GM21447 (cell line): ENCODE measurements around the gene KCNQ1OT1.
A peak's percentile ranks its signal among the peaks of the same experiment; 100 is the strongest.

Experiments
- ATAC-seq: cut with Tn5 transposase; IDR thresholded peaks from one replicate; pipeline ENCODE4 v1.9.1; 2021; ENCODE audit not compliant: unreplicated experiment

KCNQ1OT1 gene

DNA sequence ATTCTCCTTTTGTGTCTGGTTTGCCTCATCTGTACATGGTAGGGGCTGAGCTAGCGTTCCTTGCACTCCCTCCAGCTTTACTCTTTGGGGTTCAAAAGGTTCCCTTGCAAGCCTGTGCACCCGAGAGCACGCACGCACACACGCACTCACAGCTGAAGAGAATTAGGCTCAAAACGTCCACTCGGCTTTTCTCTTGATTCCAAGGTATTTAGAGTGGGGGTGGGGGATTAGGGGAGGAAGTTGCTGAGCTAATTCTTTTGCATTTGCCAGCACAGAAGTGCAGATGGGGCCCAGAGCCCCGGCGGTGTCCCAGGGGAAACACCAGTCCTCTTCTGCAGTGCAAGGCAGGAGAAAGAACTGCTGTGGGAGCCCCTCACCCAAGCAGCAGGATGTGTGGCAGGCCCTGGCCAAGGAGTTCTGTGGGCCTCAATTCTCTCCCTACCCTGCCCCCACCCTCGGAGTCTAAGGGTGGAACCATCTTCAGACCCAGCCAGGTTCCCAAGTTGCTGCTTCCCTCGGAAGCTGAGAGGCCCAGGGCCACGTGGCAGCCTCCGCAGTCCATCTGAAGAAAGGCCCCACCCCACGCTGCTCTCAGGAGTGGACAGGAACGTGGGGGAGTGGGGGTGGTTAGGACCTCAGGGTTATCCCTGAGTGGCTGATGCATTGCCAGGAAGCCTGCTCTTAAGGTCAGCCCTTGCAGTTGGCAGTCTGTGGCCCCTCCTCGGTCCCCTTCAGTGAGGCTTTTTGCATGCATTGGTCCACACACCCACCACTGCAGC lies 3.8 kb upstream of the KCNQ1OT1 start:
- ATAC-seq: no peak

DNA sequence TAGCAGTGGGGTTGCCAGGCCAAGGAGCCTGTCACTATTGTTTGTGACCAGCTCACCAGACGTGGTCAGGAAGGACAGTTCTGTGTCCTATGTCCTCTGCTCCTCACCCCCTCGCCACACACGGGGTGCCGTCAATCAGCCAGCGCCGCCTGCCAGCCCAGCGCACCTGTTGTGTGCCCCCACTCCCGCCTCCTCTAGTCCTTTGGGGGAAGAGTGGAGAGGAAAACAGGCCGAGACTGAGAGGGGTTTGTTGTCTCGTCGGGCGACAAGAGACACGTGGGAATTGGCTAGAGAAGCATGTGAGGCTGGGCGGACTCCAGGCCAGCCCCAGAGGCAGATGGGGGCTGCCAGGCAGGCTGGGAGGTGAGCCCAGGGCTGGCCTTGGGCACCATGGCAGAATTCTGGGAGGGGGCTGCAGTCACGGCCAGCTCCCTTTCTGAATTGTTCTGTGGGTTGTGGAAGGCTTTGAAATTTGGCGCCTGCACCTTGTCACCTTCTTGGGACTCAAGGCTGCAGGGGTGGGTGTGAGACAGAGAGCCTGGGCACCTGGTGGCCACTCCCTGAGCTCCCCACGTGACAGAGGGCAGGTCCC lies 3.1 kb upstream of the KCNQ1OT1 start:
- ATAC-seq: no peak

DNA sequence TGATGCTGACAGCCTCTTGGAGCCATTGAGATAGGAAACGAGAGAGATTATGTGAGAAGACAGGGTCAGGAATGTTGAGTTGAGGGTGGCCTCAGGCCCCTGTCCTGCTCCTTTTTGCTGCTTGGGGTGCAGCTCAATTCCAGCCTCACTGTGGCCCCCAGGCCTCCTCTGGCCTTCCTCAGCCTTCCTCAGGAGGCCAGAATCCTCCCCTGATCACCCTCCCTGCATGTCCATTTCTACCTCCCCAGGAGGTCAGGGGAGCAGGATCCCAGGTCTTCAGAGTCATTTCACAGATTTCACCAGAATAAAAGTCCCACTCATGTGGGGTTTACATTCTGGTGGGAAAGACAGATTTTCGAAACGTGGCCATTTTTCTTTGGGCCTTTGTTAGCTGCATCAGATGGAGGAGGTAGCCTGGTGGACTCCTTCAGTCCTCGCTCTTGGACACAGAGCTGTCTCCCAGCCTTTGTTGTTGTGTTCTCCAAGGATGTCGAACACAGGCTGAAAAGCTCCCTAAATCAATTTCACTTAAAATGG lies 2.2 kb upstream of the KCNQ1OT1 start:
- ATAC-seq: no peak

DNA sequence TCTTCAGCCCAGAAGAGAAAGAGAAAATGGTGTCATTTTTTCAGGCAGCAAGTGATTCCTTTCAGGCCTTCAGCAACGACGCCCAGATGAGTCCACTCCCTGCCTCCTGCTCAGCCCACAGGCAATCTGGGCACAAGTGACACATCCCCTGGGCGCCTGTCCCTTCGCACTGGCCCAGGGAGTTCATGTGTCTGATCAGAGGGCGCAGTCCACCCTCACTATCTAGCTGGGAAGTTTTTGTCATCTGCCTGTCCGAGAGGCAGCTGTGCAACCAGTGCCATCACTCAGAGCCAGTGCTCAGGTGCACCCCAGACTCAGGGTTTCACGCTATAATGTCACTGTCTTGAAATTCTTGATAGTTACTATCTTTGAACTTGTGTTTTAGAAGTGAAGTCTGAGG lies 1.4 kb upstream of the KCNQ1OT1 start:
- no peak for ATAC-seq

DNA sequence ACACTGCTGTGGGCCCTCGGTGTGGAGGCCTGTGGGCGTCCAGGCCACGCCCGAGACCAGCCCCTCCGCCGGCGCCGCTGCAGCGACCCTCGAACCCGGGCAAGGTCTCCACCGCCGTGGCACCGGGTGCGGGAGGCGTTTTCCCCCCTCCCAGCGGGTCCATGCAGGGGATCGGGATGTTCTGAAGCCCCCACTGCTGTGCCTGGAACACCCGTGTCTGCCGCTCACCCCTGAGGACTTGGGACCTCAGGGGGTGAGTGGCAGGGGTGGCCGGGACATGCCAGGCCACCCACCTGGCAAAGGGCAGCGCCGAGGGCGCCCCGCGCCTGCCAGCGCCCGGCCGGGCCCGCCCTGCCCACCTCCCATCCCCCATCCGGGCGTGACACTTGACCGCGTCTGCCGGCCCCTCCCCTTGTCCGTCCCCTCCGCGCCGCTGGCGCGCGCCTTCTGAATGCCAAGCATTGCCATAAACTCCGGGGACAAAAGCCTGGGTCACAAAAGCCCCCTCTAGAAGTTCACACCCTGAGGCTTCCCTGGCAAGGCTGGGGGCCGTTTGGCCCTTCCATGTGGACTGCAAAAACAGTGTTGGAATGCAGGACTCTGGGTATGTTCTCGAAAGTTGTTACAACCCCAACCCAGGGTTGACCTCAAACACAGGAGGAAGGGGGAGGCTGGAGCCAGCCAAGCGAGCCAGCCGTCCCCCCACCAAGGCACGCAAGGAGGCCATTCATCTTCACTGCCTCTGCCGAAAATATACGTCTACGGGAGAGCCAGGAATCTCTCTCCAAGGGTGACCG lies 819 bp upstream of the KCNQ1OT1 start:
- ATAC-seq: peak; percentile 35

DNA sequence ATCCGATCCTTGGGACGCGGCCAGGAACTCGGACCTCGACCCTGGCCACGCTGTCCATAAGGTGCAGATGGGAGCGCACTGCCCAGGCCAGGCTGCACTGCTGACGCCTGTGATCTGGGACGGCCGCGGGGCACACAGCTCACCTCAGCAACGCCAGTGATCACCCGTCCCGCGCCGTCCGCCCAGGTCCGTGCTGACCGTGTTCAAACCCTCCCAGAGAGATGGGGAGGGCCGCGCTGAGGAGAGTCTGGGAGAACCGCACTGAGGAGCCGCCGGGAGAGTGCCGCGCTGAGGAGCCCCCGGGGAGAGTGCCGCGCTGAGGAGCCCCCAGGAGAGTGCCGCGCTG lies 636 bp downstream of the KCNQ1OT1 start:
- ATAC-seq: peak; percentile 5

DNA sequence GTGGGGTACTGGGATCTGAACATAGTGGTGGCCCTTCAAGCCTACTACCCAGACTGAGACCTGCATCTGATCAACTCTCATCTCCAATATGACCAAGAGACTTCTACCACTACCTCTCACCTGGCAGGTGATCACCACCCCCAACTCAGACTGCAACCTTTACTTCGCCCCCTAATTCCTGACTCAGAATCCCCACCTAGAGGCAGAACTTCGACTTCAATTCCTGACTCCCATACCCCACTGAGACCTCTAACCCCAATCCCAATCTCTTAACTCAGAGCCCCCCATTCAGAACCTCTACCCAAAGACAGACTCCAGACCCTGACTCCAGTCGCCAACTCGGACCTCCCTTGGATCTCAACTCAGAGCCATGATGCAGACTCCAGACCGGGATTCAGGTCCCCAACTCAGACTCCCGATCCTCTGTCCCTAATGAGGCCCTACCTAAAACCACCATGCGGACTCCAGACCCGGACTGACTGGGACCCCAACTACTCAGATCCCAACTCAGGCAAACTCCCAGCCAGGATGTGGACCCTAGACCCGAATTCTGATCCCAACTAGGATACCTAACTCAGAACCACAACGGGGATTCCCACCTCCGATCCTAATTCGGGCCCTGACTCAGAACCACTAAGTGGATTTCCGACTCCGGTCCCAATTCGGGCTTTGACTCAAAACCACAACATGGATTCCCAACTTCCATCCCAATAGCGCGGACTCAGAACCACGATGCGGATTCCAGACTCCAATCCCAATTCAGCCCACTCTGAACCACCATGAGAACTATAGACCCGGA lies 1.2 kb downstream of the KCNQ1OT1 start:
- ATAC-seq: no peak

DNA sequence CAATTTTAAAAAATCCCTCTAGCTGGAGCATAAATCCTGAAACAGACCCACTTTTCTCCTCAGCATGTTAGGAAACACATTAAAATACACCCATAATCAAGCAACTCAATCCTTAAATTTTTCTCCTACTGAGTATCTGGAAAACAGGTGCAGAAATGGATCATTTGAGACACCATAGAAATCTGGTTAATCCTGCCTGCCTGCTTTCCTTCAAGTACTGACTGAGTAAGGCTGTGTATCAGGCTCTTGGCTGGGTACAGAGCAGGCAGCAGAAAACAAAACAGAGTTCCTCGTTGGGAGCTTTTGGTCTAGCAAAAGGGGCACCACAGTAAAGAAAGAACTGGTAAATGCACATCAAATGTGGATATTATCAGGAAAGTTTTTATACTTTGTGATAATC lies 1.9 kb downstream of the KCNQ1OT1 start:
- ATAC-seq: no peak

DNA sequence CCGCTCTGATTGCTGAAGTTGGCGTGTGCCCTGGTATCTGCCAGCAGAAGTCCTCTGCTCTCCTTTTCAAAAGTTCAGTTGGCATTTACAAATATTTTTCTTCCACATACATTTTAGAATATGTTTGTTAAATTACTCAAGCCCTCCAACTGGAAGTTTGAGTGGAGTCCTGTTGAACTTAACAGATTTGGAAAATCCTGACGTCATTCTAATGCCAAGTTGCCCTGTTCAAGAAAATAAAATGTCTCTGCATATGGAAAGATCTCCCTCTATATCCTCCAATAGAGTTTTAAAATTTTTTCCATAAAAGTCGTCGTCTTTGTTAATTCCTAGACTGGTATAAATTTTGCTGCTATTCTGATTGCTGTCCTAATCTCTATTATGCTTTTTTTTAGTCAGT lies 3.3 kb downstream of the KCNQ1OT1 start:
- ATAC-seq: no peak

DNA sequence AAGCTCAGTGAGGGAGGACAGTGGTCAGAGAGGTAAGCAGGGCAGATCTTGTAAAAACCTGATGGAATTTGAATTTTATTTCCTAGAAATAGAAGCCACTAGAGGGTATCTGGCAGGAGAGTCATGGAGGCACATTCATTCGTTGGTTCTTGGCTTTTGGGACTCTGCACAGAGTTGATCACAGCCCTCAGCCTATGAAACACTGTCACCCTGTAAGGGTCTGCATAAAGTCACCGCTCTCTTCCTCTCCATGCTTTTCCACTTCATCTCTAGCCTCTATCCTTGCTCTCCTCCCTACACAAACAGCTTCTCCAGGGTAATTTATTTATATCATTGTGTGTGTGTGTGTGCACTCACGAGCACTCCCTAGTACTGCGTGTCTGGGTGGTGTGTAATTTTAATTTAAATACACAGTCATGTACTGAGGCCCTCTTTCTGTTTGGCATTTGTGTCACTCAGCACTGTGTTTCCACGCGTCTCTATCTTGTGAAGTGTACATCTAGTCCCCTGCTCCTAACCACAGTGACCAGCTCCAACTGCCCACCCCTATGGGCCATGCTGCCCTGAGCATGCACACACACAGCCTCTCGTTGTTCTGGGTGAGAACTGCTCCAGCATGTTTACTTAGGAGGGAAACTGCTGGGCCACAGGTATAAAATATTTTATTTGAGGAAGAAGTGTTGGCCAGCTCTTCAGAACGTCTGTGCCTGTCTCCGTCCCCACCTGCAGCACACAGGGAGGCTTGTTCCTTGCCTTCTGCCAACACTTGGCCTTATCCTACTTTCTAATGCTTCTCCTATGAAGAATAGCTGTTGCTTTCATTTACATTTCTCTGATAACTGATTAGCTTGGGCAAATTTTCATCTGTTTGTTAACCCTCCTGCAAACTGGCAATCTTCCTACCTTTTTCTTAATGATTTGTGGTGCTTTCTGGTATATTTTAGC lies 4.5 kb downstream of the KCNQ1OT1 start:
- ATAC-seq: no peak

DNA sequence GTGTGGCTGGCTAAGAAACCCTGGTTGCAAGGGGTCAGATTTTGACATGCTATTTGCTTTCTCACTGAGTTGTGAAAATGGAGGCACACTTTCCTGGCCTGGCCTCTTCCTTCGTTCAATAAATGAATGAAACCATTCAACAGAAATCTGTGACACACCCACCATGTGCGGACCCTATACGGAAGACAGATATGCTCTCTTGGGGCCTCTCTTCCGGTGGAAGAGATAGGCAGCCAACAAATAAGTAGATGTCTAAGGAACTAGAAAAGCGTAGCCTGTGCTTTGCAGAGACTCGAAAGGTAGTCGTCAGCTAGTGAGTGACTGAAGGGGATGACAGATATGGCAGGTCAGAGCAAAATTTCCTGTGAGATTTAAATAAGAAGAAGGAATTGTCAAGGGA lies 5.3 kb downstream of the KCNQ1OT1 start:
- no peak for ATAC-seq

DNA sequence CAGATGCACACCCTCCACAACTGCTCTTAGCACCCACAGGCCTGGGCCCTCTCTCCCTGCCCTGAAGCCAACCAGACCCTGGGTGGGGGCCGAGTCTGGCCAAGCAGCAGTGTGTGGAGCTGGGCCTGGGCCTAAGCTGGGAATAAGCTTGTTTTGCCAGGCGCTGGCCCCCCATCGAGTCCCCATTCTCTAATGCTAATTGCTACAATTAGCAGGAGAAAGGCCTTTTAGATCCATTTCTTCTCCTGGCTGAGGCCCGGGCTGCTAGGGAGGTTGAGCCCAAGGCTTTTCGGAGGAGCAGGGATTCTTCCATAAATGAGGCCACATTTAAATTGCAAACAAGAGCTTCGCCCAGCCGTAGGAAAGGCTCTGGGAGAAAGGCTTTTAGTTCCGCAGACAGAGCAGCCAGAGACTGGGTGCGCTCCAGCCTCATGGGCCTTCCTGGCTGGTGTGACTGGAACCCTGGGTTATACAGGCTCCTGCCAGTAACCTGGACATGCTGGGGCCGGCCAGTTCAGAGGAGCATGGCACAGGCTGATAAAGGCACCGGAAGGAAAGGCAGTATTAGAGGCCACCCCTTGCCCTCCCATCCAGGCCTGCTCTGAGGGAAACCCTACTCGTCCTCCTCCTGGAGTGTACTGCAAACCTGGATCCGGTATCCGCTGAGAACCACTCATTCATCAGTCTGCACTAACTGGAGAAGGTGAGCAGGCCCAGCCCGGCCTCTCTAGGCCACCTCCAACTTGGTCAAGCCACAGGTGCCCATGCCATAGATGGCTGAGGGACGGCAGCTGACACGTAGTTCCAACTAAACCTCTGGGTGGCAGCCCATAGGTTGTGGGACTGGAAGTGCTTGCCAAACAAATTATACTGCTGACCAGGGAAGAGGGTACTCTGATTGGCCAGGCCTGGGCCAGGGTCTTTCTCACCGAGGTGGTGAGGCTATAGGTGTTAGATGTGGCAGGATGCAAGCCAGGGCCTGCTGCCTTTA lies 6.2 kb downstream of the KCNQ1OT1 start:
- no peak for ATAC-seq

DNA sequence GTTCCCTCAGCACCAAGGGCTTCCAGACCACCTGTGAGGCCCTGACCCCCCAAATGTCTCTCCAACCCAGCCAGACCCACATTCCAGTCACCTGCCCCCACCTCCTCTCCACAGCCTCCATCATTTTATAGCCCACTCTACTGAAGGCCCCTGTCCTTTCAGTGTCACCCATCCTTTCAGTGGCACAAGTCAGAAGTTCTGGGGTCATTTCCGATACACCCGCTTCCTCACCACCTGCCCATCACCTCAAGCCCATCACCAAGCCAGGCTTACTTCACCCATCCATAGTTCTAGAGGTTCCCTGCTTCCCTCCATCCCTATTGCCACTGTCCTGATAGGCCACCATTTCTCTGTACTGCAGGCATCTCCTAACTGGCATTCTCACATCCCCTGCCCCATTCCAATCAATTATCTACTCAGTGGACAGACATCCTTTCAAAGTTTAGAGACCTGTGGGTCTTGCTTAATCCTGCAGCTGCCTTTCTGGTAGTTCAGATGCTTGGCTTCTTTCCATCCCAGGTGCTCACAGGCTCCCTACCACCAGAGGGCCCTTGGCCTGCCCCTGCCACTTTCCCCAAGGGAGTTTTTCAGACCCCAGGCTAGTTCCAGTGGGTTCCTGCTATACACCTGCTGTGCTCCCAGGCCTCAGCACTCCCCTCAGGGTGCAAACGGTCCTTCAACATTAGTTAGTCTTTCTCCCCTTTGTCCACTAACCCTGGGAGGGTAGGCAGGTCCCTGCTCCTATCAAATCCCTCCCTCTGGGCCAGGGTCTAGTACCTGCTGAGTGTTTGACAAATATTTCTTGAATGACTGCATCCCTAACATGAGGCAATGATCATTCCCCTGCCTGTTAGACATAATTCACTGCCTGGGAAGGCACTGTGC lies 7.6 kb downstream of the KCNQ1OT1 start:
- ATAC-seq: no peak

DNA sequence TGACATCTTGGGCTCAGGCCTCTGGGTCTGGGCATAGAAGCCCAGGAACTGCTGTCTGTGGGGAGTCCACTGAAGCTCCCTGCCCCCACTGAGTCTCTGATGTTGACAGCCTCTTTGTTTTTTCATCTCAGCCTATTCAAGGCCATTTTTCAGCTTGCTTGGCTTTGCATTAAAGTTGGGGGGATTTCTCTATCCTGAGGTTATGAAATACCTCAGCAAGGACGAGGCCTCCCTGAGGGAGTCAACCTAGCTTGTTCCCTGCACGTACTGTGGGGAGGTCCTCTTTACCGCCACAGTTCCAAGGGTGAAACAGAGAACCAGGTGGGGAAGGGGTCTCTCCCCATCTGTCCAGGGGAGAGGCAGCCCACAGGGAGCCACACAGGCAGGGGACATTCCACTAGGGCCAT lies 8.4 kb downstream of the KCNQ1OT1 start:
- no peak for ATAC-seq

DNA sequence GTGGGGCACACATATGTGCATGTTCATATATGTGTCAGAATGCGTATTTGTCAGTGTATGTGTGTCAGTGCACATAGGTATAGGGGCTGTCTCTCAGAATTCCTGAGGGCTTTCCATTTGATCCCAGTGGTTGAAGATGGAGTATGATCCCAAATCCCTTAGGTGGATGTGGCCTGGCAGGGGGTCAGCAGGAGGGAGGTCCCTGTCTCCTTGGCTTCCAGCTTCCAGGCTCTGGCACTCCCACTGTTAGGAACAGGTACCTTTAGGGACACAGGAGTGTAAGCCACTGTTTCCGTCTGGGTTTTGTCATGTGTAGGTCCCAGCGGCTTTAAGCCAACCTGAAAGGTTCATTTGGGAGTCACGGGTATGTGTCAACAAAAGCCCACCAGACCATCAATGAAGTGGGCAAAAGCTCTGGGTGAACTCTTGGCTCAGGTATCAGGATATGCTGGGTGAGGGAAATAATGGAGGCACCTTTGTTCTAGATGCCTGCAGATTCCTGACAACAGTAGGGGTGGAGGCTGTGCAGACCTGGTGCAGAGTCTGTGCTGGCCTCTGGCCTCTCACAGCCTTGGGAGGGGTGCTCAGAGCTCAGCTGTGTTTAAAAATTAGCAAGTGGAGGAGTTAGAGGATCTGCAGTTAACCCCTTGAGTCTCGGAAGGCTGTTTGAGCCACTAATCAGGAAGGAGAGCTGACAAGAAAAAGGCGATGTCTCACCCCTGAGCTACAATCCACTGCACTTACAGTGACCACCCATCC lies 9.0 kb downstream of the KCNQ1OT1 start:
- ATAC-seq: no peak

DNA sequence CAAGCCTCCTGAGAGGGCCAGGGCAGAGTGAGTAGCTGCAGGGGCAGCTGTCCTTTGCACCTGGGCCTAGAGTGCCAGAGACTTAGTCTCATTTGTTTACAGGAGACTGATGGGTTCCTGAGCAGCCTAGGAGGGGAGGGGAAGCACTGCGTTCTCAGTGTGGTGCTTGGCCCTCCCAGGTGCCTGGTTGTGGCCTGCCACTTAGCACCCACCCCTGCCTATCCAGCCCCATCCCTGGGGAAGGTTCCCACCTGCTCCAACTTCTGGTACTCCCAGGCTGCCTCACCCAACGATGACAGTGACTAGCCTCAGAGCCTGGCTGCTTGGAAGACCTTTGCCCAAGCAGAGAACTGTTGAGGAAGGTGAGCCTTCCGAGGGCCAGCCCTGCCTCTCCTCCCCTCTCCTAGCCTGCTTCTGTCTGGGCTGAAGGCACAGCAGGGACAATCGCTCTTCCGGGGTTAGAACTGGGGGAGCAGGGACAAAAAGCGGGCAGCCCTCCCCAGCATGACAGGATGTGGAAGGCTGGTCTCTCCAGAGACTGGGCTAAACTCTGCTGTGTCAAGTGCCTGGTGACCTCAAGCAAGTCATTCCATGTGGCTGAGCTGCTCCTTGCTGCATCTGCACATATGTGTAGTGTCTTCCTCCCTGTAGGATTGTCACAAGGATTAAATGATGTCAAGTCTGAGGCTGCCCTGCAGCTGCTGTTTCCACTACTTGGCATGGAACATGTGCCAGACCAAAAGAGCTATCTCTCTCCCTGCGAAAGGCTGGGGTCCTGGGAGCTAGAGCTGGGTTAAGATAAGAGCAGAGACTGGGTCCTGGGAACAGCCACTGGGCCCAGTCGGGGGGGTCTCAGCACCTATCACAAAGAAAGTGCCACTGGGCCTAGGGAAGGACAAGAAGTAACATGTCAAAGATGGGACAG lies 9.9 kb downstream of the KCNQ1OT1 start:
- ATAC-seq: no peak
